ENCODE data around the gene KIAA1191.

Gene KIAA1191

DNA sequence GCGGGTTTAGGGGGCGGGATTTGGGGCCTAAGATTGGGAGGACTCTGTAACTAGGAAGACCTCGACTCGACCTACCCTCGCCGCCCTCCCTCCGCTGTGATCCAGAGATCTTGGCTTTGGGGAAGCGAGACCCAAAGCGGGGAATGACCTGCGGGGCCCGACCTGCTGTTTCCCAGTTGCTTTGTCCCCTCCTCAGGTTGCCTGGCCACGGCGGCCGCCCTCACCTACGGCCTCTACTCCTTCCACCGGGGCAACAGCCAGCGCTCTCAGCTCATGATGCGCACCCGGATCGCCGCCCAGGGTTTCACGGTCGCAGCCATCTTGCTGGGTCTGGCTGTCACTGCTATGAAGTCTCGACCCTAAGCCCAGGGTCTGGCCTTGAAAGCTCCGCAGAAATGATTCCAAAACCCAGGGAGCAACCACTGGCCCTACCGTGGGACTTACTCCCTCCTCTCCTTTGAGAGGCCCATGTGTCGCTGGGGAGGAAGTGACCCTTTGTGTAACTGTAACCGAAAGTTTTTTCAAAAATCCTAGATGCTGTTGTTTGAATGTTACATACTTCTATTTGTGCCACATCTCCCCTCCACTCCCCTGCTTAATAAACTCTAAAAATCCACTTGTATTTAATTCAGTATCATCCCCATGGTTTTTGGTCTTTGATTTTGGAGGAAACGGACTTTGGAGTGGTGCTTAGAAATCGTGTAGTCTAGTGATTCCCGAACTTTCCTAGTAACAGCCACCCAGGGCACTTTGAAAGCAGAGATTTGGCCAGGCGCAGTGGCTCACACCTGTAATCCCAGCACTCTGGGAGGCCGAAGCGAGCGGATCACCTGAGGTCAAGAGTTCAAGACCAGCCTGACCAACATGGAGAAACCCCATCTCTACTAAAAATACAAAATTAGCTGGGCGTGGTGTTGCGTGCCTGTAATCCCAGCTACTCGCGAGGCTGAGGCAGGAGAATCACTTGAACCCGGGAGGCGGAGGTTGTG lies 27.9 kb upstream of the KIAA1191 start:
- no peak for DNase-seq

DNA sequence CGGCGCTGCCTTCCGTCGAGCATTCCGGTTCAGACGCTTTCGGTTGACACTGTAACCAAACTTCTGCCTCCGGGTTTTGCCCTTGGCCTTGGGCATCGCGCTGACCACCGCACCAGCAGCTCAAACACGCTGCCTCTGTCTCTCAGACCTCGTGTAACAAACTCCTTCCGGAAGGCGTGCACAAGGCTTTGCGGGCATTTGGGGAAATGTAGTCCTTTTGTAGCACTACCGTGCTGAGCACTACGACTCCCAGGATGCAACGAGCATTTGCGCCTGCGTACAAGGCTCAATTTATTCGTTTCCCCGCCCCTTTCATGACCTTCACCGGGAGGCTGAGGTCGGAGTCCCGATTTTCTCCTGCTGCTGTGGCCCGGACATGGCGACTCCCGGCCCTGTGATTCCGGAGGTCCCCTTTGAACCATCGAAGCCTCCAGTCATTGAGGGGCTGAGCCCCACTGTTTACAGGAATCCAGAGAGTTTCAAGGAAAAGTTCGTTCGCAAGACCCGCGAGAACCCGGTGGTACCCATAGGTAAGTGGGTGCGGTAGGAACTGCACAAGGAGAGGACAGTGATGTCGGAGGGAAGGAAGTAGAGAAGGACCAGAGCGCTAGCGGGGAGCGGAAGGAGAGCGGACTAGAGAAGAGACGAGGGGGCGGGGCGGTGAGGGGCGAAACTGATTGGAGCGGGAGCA lies 27.0 kb upstream of the KIAA1191 start, which contains the start of the genes HIGD2A and NOP16:
HIGD2A (plus strand) TSS at position 308 of the 691 bp plus-strand sequence; CDS start at position 377, 69 bp downstream.
NOP16 (minus strand) TSS at position 155 of the 691 bp plus-strand sequence; CDS start at position 96, 59 bp downstream.
- DNase-seq = peak; percentile 94

DNA sequence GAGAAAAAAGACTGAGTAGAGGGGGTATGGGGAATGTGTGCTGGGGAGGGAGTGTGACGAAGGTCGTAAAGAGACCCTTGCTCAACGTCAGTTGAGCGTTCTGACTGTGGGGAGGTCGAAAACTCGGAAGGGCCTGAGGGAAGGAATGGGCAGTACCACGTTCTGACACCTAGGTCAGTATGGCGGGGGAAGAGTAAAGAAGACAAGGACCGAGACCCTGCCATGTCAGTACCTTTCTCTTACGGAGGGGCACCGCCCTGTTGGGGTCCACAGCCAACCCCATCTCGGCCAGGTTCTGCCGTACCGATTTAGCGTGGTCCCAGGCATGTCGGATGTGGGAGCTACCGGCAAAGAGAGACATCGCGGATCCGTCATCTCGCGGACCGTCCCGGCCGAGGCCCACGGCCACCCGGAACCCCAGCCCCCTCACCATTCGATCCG lies 26.5 kb upstream of the KIAA1191 start:
- no peak for DNase-seq

DNA sequence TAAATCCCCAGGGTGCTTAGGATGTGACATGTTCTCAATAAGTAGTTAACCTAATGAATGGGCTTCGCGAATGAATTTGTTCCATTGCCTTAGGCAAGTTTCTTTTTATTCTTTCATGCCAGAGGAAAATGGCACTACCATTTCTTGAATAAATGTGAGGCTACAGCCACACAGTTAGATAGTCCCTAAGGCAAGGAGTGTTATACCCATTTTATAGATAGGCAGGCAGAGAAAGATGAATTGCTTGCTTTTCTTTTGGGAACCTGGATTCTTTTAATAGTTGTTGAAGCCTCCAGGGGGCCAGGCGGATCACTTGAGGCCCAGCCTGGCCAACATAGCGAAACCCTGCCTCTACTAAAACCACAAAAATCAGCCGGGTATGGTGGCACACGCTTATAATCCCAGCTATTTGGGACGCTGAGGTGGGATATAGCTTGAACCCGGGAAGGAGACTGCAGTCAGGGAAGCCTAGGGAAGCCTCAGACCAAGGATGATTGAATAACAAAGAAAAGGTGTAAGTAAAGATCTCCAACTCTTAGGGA lies 25.9 kb upstream of the KIAA1191 start:
- DNase-seq = no peak

DNA sequence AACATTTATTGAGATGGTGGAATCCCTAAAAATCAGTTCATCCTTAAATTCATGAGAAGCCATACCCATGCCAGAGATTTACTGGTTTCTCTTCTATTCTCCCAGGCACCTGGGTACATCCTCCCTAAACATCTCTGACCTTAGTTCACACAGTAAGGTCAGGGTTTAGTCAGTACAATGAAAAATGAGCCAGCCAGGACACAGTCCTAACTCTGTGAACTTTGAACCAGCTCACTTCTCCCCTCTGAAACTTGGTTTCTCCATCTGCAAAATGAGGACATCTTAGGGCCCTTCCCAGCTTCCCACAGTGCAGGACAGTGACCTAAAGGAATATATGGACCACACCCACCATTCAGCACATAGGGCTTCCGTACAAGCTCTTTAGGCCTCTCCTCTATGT lies 24.9 kb upstream of the KIAA1191 start:
- no peak for DNase-seq

DNA sequence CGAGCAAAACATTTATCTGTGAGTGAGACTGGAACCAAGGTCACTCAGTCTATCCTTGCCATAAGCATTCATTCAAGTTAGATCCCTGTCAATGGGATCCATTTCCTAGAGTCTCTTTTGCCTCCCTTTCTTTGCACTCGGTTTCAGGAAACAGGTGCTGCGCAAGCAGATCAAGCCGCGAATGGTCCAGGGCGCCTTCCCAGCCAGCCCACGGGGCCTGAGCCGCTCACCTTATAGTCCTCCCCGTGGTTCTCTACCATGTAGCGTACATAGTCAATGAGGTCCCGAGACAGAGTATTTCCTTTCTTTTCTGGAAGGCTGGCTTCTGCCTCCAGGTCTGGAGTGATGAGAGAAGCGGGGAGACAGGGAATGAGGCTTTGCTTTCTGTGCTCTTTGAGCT lies 23.4 kb upstream of the KIAA1191 start:
- no peak for DNase-seq

DNA sequence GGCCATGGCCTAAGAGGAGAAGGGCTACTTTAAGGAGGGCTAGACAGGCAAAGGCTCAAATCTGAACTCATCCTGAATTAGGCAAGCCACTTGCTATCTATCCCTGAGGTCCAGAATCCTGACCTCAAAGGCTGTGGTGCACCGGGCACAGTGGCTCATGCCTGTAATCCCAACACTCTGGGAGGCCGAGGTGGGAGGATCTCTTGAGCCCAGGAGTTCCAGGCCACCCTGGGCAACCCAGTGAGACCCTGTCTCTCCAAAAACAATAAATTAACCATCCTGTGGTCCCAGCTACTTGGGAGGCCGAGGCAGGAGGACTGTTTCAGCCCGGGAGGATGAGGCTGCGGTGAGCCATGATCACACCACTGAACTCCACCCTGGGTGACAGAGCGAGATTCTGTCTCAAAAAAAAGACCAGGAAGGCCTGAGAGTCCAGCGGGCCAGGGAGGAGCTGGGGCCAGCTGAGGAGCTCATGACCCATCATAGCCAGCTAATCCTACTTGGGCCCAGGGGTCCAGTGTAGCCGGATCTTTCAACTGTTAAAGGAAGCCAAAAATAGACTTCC lies 22.9 kb upstream of the KIAA1191 start:
- no peak for DNase-seq

DNA sequence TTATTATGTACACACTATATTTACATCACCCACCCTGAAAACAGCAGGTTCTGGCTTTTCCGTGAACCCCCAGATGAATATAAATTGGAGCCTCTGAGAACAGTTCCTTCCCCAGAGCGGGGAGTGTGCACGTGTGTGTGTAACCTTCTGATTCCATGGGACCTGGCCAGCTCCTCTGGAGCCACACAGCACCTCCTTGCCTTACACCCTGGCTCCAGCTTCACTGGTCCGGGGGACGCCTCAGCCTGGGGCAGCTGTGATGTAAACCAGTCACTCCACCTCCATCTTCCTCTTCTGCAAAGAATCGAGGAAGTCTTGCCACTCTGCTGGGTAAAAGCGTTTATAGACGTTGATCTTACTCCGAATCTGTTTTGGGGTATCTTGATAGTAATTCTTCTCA lies 22.4 kb upstream of the KIAA1191 start:
- DNase-seq = no peak

DNA sequence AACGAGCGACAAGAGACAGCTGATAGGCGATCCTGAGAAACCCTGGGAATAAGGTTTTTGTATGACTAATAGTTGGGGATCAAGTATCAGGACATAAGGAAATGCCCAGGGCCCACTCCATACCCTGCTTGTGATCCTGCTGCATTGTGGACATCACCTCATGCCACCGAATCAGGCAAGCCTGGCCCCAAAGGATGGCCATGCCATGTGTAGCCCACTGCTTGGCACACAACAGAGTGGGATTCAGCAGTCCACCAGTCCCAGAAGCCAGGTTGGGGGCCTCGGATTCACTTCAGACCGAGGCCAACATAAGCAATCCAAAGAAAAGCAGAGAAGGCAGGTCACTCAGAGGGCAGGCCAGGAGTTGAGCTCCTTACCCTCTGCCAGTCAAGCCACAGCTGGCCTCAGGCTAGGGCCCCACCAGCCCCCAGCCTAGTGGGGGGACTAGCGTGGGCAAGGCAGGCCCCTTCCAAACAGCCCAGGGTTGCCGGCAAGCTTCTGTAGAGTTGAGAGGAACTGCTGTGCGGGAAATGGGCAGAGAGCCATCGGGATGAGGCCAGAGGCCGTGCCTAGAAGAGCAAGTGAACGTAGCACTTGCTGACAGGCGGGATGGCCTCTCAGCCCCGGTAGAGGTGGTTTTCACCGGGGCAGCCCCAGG lies 21.8 kb upstream of the KIAA1191 start:
- no peak for DNase-seq

DNA sequence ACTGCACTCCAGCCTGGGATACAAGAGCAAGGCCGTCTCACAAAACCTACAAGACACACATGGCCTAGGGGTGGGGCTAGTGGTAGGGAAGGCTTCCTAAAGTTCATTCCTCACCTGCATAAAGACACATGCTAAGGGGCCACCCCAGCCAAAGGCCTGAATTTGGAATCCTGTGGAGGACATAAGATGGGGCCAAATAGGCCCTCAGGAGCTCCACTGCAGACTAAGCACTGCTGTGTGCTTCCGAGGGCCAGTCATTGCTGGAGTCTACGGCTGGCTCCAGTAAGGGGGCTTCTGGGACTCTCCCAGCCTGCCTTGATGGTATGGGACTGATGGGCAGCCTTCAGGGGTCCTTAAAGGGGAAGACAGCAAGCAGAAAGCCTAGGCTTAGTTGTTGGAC lies 21.2 kb upstream of the KIAA1191 start:
- no peak for DNase-seq

DNA sequence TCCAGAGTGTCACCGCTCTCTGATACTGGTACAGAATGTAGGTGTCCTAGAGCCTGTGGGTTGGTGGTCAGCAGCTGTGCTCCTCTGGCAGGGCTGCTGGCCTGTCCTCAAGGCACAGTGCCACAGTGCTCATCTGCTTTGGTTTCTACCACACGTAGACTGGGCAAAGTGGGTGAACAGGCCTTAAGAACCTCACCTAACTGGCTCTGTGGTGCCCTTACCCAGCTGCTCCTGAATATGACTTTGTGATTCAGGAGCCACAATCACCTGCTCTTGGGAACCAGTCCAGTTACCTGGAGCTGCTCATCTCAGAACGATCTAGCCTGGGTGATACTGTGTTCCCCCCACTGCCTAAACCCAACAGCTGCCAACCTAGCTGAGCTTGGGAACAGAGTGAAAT lies 20.4 kb upstream of the KIAA1191 start:
- no peak for DNase-seq

DNA sequence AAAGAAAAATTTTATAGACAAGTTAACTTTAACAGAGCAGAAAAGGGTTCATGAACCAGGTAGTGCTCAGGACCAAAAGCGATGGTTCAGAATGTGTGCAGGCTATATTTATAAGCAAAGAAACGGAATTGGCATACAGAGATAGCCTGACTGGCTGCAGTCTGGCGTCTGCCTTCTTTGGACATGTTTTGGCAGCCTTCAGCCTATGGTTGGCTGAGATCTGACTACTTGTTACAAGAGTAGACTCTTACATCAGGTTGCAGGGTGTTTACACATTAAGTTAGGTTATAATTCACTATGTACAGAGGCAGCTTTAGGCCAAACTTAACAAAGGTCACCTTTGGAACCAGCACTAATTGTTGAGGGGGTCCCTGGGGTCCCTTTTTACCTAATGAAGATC lies 19.9 kb upstream of the KIAA1191 start:
- no peak for DNase-seq

DNA sequence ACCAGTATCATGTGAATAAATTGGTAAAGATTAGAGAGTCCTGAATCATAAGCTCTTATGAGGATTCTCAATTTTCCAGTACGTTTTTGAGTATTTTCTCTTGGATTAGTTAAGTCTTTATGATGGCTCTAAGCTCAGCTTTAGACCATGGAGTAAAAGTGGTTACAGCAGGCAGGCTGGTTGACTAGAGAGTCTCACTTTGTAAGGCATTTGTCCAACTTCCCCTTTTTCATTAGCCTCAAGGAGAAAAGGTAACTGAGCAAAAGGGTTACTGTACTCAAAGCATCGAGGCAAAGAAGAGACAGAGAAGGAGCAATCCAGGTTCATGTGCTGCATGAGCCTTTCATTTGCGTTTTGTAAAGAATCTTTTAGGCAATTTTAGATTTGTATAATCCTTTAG lies 18.3 kb upstream of the KIAA1191 start:
- DNase-seq = no peak

DNA sequence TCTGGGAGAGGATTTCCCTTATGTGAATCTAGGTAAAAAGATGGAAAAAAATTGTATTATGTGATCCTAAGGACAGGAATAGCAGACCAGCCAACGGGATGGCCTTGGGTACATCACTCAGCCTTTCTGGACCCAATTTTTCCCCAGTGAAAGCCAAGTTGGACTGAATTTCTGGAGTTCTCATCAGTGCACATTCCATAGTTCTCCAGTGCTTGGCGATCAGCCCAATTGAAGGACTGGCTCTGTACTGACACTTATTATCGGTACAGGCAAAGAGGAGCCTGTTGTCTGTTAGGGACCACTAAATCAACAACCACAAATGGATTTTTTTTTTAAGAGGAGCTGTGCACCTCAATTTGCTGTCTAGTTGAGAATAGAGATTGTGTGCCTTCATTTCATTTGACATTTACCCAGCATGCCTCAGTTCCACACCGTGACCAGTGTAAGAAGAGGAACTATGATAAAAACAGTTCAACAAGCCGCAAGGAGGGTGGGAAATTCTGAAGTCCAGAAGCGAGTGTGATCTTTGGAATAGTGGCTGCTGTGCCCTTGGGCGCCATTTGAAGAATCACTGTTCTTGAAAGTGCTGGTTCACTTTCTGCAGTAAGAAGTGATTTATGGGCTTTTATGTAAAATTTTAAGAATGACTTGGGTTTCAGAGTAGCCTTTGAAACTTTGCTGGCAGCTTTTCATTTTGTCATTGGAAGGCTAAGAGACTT lies 11.7 kb upstream of the KIAA1191 start:
- DNase-seq = no peak

DNA sequence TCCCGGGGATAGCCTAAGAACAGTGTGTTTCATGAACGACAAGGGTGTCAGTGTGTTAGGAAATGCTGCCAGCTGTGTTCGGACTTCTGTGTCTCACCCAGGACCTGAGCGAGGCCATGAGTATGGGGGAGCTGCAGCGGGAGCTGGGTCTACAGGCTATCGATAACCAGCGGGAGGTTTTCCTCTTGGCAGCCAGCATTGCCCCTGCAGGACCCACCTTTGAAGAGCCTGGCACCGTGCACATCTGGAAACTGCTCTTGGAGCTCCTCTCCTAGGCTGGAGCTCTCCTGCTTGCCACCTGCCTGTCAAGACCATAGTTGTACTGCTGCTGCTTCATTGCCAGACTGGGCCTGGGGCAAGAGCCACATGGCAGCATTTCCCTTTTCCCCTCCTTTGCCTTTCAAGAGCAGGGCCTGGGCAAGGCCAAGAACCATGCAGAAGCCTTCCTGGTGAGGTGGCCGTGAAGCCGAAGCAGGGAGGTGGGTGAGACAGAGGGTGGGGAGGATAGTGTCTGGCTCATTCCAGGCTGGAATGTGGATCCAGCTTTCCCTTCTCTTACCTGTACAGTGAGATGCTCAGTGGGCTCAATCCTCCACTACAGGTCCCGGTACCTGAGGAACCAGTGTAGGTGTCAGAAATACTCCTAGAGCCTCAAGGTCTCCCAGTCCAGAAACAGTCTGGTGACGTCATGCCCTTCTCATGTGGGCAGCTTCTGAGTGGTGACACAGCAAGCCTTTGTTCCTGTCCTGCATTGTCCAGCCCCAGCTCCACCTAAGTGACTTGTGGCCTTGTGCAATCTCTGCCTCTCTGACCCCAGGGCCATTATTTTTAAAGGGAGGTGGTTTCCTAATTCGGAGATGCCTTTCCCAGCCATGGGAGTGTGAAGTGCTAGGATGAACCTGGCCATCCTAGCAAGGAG lies 10.3 kb upstream of the KIAA1191 start:
- no peak for DNase-seq

DNA sequence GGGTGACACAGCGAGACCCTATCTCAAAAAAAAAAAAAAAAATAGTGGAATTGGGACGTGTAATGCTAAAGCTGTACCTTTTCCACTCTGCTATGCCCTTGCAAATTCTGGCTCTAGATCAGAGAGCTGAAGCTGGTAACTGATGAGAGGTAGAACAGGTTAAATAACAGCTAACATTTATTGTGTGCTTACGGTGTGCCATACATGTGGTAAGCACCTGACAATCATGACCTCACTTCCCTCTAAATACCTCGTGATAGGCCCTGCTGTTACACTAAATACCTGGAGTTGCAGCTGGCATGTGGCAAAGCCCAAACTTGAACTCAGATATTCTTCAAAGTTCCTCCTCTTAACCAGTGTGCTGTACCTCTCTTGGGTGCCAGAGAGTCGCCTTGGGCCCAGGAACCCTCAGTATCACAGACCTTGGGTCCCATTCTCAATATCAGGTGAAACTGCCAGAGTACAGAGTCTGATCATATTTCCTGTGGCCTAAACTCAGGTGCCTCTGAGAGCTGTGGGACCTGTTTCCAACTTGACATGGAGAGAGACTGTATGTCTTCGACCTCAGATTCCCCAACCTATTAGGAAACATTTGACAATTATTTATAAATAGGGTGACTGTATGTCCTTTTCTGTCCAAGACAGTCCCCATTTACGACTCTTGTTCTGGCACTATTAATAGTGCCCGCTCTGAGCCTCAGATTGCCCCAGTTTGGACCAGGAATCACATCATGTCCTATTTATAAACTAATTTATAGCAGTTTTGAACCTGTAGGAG lies 8.6 kb upstream of the KIAA1191 start:
- DNase-seq = no peak

DNA sequence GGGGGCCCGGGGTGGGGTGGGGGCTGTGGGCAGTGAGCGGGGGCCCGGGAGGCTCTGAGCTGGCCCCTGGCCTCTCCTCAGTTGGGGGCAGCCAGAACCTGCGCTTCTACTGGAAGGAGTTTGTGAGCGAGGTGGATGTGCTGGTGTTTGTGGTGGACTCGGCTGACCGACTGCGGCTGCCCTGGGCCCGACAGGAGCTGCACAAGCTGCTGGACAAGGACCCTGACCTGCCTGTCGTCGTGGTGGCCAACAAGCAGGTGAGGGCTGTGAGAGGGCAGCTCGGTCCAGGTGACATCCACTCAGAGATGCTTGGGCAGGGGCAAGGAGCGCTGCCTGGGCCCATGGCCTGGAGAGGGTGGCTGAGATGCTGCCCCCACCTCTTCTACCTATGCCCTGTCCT lies 7.2 kb upstream of the KIAA1191 start:
- no peak for DNase-seq

DNA sequence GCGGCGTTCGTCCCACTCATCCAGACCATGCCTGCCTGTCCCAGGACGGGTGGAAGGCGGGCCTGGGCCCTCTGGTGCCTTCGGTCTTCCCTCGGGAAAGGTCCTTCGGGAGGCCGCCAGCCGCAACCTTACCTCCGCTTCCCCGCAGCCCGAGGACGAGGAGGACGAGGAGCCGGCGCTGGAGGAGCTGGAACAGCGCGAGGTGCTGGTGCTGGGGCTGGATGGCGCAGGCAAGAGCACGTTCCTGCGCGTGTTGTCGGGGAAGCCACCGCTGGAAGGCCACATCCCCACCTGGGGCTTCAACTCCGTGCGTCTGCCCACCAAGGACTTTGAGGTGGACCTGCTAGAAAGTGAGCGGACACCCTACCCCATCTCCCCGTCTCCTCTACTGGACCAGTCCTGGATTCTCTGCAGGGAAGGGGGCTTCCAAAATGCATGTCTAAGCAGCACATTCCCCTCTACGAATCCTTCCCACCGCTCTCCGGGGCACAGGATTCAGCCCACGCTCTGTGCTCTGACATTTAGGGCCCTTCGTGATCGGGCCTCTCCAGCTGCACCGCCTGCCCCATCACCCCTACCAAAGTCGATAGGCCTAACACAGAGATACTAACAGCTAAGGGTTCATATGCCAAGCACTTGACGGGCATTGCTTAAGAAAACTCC lies 4.8 kb upstream of the KIAA1191 start:
- DNase-seq = no peak

Data from NCI-H1105 (cell line).